SK-N-SH treated with all-trans-retinoic acid at 6 μM for 48 hours (cell line): ENCODE measurements around the gene MRPS31.

ENCODE experiments used
- BACH2 ChIP-seq: fragments of 250-450 bp; sonication (Bioruptor Pico); IDR thresholded peaks from 2 replicates; pipeline ENCODE4 v1.9.0; 2021; ENCODE audit warnings: mild to moderate bottlenecking, borderline replicate concordance
- GLIS3 ChIP-seq: fragments of 250-450 bp; sonication (Bioruptor Pico); IDR thresholded peaks from 2 replicates; pipeline ENCODE4 v1.5.0; 2020; ENCODE audit warnings: mild to moderate bottlenecking, moderate library complexity
- ISL1 ChIP-seq: fragments of 250-450 bp; sonication (Bioruptor Pico); IDR thresholded peaks from 2 replicates; pipeline ENCODE4 v2.1.2; 2022; ENCODE audit warnings: mild to moderate bottlenecking, moderate library complexity
- RARB ChIP-seq: fragments of 250-450 bp; sonication (Bioruptor Pico); IDR thresholded peaks from 2 replicates; pipeline ENCODE4 v1.8.0; 2021; ENCODE audit warnings: mild to moderate bottlenecking, moderate library complexity
- SNAI2 ChIP-seq: fragments of 250-450 bp; sonication (Bioruptor Pico); IDR thresholded peaks from 2 replicates; pipeline ENCODE4 v1.5.0; 2020; ENCODE audit warnings: mild to moderate bottlenecking, moderate library complexity
- TCF4 ChIP-seq: fragments of 250-450 bp; sonication (Bioruptor Pico); IDR thresholded peaks from 2 replicates; pipeline ENCODE4 v1.8.0; 2021; ENCODE audit warnings: mild to moderate bottlenecking, moderate library complexity, borderline replicate concordance
- TSHZ2 ChIP-seq: fragments of 250-450 bp; sonication (Bioruptor Pico); IDR thresholded peaks from 2 replicates; pipeline ENCODE4 v1.5.0; 2020; ENCODE audit warnings: mild to moderate bottlenecking, moderate library complexity
- ZFP30 ChIP-seq: fragments of 450-650 bp; formaldehyde crosslinking; IDR thresholded peaks from 2 replicates; pipeline ENCODE4 v1.5.0; 2022; ENCODE audit warnings: mild to moderate bottlenecking, moderate library complexity

GRCh38 chr13:40793339-40793738, 22.3 kb upstream of the MRPS31 start:
- TF ChIP-seq GLIS3 (CRISPR knock-in tag), result no peak
- no peak for TF ChIP-seq TSHZ2 (CRISPR knock-in tag)
- no peak for TF ChIP-seq TCF4 (CRISPR knock-in tag)
- TF ChIP-seq RARB (CRISPR knock-in tag), result no peak
- no peak for TF ChIP-seq SNAI2
- TF ChIP-seq ZFP30 (CRISPR knock-in tag), result no peak
- no peak for TF ChIP-seq BACH2
- no peak for TF ChIP-seq ISL1 (CRISPR knock-in tag)
